Measurements from ENCODE around the gene CLDN3. TPM values are rescaled to one million over a fixed set of nuclear protein-coding genes. Genes with fewer than 3 reads are reported as not detected.

The CLDN3 gene
- total and polyA plus RNA-seq, 9 of the 15 experiments (the other 6 are each of a cell fraction or from before 2014, with no cell fraction given) = 0.29 TPM; not detected in 8

- peaks cover 21% of the 10 kb centered on the region for H4K20me1 ChIP-seq (replicated peaks; ENCODE audit: control insufficient read depth, insufficient read depth, low read length)
- ChIA-PET CTCF (ENCODE audit: low intra/inter-chr PET ratio) (interaction anchor here (0.7 to 2.9 kb wide), 3 partner anchors 122 to 297 kb away, joined by 3 to 7 read pairs (median 6); no protein-coding TSS in a partner anchor), POLR2A (interaction anchor here (0.6 to 1.0 kb wide), 13 partner anchors 33 to 214 kb away, joined by 3 to 5 read pairs (median 3); partner anchors contain the start of genes MLXIPL and TBL2)
- H3K9me3 ChIP-seq (replicated peaks; ENCODE audit: control insufficient read depth, insufficient read depth, low read depth, low read length) = no peaks in the 10 kb centered on the region
- H3K79me2 ChIP-seq (ENCODE audit: control insufficient read depth, insufficient read depth, low read length) = peaks cover 19% of the 10 kb centered on the region
- no peaks in the 10 kb centered on the region; a peak in 1 of 5 replicates for H3K27me3 ChIP-seq (ENCODE audit: control insufficient read depth in 2 of 2, insufficient read depth in 2 of 2, low read length in 2 of 2)
- H3K9ac ChIP-seq (ENCODE audit: insufficient read depth in 1 of 2, low read depth in 2 of 2, low read length in 2 of 2) = peak overlapping the region in 1 of 2 experiments; percentile 56; a peak in 3 of 4 replicates
- BruUV-seq (replicated peaks) = no TSS peak
- ATAC-seq (peak; percentile 80), FAIRE-seq (peak; percentile 98), DNase-seq (ENCODE audit: extremely low read depth in 1 of 4, low spot score in 3 of 4) (peak; percentile 76 to 93 (median 81))
- no peak overlapping the region; the same call in 2 of the 3 replicates for H3K27ac ChIP-seq (ENCODE audit: extremely low read depth, low read depth, low read length)
- no peak overlapping the region for H3K4me3 ChIP-seq
- no peak overlapping the region for H3K4me2 ChIP-seq (ENCODE audit: insufficient read depth, low read length)
- peaks cover 4% of the 10 kb centered on the region for H3K9me1 ChIP-seq (ENCODE audit: control insufficient read depth, insufficient read depth, low read length)
- H3K4me1 ChIP-seq (replicated peaks in 1 of 2; ENCODE audit: control insufficient read depth in 2 of 2, insufficient read depth in 2 of 2, low read length in 2 of 2) = peaks cover 5 to 51% of the 10 kb centered on the region in 2 experiments; a peak in 3 of 5 replicates
- intact Hi-C loops (cut with micrococcal nuclease) (loop anchor here (5.0 to 10.0 kb wide), 2 partner anchors 68 to 400 kb away; partner anchors contain the start of gene VPS37D), in situ Hi-C loops (cut with MboI) (loop anchor here (5.0 to 10.0 kb wide), 2 partner anchors 128 to 400 kb away; no protein-coding TSS in a partner anchor)
- WGBS (ENCODE audit: insufficient coverage, low coverage, missing lambda C conversion rate) = 47% methylated on average over 15 of the region's 16 CpGs
- peaks cover 24% of the 10 kb centered on the region for H3K36me3 ChIP-seq (ENCODE audit: control insufficient read depth, insufficient read depth, low read length)
- H2AFZ ChIP-seq (ENCODE audit: low read depth, low read length) = no peak overlapping the region
- no peak; a peak in 1 of 4 replicates for TF ChIP-seq MLLT1 (IDR thresholded peaks at IDR 0.05)
- no peak for TF ChIP-seq E2F5 (CRISPR knock-in tag; IDR thresholded peaks at IDR 0.05)
- no peak for TF ChIP-seq ZNF184 (CRISPR knock-in tag; IDR thresholded peaks at IDR 0.05)
- TF ChIP-seq ELF1 (tag; IDR thresholded peaks at IDR 0.05) = peak; percentile 55; the same call in 1 of the 2 replicates
- TF ChIP-seq STAT6 (CRISPR knock-in tag; IDR thresholded peaks at IDR 0.05) = 0 out of 2 replicates have a peak, but pooled peaks have one; percentile 40
- no peak for TF ChIP-seq KLF13 (tag; IDR thresholded peaks at IDR 0.05; ENCODE audit: borderline replicate concordance, low read depth)
- no peak for TF ChIP-seq RBM15 (IDR thresholded peaks at IDR 0.05; ENCODE audit: insufficient read depth, low read length)
These were observed 35.2 kb downstream of the CLDN3 start for GRCh38 chr7:73734619-73735527.
